IPS-15b (cell line): ENCODE measurements around the gene MSGN1.

Source experiments
- H3K27me3 ChIP-seq: one replicate; pipeline ENCODE4 v1.6.1; 2013; ENCODE audit warnings: low read length; ENCODE audit not compliant: control insufficient read depth, insufficient read depth
- H3K36me3 ChIP-seq: one replicate; pipeline ENCODE4 v1.6.1; 2013; ENCODE audit warnings: low read length; ENCODE audit not compliant: control insufficient read depth, insufficient read depth
- H3K4me1 ChIP-seq: one replicate; pipeline ENCODE4 v1.6.1; 2013; ENCODE audit warnings: mild to moderate bottlenecking, low read length; ENCODE audit not compliant: control insufficient read depth, insufficient read depth
- H3K4me3 ChIP-seq: one replicate; pipeline ENCODE4 v1.5.1; 2013; ENCODE audit warnings: low read depth, low read length
- H3K9ac ChIP-seq: one replicate; pipeline ENCODE4 v1.6.1; 2013; ENCODE audit warnings: low read depth, mild to moderate bottlenecking, low read length
- H3K9me3 ChIP-seq: one replicate; pipeline ENCODE4 v1.6.1; 2013; ENCODE audit warnings: mild to moderate bottlenecking, low read length; ENCODE audit not compliant: control insufficient read depth, insufficient read depth

The MSGN1 gene

GRCh38 chr2:17853799-17854198, 37.5 kb downstream of the MSGN1 start:
- H3K9ac ChIP-seq: no peak overlapping the region
- H3K36me3 ChIP-seq: no peaks in the 10 kb centered on the region
- H3K9me3 ChIP-seq: no peaks in the 10 kb centered on the region
- no peaks in the 10 kb centered on the region for H3K4me1 ChIP-seq
- no peak overlapping the region for H3K4me3 ChIP-seq
- no peaks in the 10 kb centered on the region for H3K27me3 ChIP-seq

- Histone ChIP-seq H3K4me1 (no peaks in the 10 kb centered on the region), H3K27me3 (no peaks in the 10 kb centered on the region), H3K36me3 (no peaks in the 10 kb centered on the region), H3K4me3 (no peak overlapping the region), H3K9ac (no peak overlapping the region), H3K9me3 (no peaks in the 10 kb centered on the region)
Measured at GRCh38 chr2:17857021-17857420, 40.8 kb downstream of the MSGN1 start.

GRCh38 chr2:17858064-17858463, 41.8 kb downstream of the MSGN1 start:
- Histone ChIP-seq H3K36me3 (no peaks in the 10 kb centered on the region), H3K9ac (no peak overlapping the region), H3K4me1 (no peaks in the 10 kb centered on the region), H3K9me3 (no peaks in the 10 kb centered on the region), H3K27me3 (no peaks in the 10 kb centered on the region), H3K4me3 (no peak overlapping the region)

- Histone ChIP-seq H3K9ac (no peak overlapping the region), H3K36me3 (no peaks in the 10 kb centered on the region)
Measured at GRCh38 chr2:17863539-17863938, 47.3 kb downstream of the MSGN1 start.

GRCh38 chr2:17864676-17865075, 48.4 kb downstream of the MSGN1 start:
- Histone ChIP-seq H3K9ac (no peak overlapping the region), H3K4me1 (no peaks in the 10 kb centered on the region), H3K4me3 (no peak overlapping the region), H3K36me3 (no peaks in the 10 kb centered on the region), H3K27me3 (no peaks in the 10 kb centered on the region), H3K9me3 (no peaks in the 10 kb centered on the region)

More at GRCh38 chr2:17863539-17863938, 47.3 kb downstream of the MSGN1 start:
- Histone ChIP-seq H3K27me3 (no peaks in the 10 kb centered on the region), H3K9me3 (no peaks in the 10 kb centered on the region), H3K4me1 (no peaks in the 10 kb centered on the region), H3K4me3 (no peak overlapping the region)

- Histone ChIP-seq H3K36me3 (no peaks in the 10 kb centered on the region), H3K4me3 (no peak overlapping the region), H3K27me3 (no peaks in the 10 kb centered on the region), H3K9me3 (no peaks in the 10 kb centered on the region), H3K4me1 (no peaks in the 10 kb centered on the region), H3K9ac (no peak overlapping the region)
Measured at GRCh38 chr2:17867133-17867532, 50.9 kb downstream of the MSGN1 start.
